T-helper 2 cell treated with Interferon-gamma antibody and Interleukin-4, amounts not matched to agents 100 ng/mL and 5 ng/mL, for 36 hours (primary cell): ENCODE data around the gene TGM5. TPM values are rescaled to one million over a fixed set of nuclear protein-coding genes. Genes with fewer than 3 reads are reported as not detected.
"Not testable (repeated sequence)": the region's sequence is repeated elsewhere in the genome, so short reads cannot be mapped to it uniquely, and the experiment has no call there.

Experiments used
- intact Hi-C: fragments of 100-400 bp; cut with micrococcal nuclease; formaldehyde crosslinking; loops from one replicate; pipeline ENCODE4 v1.15.1; 2023
- total RNA-seq: library from RNA; stranded (reverse); gene quantifications from 2 replicates; pipeline ENCODE4 v1.2.3, GENCODE V29; 2022

Gene TGM5
- total RNA-seq, 1 donor from 2014 or later = 0.09 TPM

DNA sequence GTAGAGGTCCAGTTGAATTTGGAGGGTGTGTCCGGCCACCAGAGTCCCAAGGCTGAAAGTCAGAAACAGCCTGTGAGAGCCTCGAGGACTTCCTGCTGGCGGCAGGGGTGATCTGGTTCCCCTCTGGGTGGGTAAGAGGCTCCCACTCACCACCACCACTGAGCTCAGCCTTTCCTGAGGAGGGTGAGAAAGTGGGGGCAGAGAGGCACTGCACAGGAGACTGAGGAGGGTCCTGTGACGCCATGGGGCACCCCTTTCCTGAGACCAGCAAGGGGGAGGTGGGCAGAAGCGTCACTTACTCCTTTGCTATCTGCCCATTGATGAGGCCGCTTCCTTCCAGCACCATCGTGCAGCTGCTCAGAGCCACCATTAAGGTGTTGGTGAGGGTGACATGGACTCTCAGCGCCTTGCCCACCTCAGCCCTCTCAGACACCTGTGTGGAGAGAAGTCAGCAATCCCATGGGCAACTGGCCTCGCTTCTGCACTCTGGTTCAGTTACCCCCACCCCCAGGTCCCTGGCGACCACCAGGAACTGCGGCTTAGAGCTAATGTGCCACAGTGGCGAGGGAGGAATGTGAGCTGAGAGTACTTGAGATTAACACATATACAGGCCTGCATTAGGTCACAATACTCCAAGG, 10.0 kb upstream of the TGM5 start:
- intact Hi-C loops = no loop called here

DNA sequence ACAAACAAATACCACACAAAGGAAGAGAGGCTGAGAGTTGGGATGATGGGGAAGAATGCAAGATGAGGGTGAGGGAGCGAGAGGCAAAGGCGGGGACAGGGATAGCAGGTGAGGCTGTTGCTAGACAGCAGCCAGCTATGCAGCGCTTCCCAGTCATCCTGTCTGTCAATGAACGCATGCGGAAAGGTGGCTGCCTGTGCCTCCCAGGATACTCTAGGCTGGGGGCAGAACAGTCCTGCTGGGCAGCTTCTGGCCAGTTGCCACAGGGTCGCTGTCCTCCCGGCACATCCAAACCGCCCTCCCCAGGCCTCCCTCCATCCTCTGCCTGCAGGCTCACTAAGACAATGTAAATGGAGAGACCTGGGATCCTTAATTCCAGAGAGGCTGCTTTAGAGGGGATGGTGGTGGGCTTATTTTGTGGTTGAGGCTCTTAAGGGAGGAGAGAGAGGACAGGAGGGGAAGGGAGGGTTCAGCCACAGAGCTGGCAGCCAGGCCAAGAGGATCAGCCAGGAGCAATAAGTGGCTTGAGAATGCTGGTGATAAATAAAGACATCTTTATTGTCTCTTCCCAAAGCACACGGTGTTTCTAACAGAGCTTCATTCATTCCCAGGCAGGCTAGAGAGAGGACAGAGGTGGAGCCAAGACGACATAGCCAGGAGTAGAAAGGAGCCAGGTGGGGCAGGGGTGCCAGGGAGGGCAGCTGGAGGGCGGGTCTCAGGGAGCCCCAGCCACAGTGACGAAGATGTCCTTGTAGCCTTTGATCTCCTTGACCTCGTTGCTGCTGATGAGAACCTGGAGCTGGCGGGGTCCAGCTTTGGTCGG, 9.2 kb upstream of the TGM5 start:
- intact Hi-C loops = no loop called here

DNA sequence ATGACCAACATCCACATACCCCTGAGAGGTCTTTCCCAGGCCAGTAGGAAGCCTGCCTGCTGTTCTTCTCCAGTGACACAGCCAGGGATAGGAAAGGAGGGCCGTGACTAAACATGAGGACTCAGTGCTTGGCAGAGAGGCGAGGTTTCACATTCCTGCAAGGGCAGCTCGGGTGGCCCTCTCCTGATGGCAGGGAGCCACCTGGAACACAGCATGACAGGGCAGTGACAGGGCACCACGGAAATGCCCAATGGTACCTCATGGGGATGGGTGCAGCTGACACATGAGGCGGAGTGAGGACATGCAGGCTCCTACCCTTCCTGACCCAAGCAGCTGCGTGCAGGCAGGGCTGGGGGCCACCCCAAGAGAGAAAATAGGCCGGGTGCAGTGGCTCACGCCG, 7.4 kb upstream of the TGM5 start:
- intact Hi-C loops = no loop called here

DNA sequence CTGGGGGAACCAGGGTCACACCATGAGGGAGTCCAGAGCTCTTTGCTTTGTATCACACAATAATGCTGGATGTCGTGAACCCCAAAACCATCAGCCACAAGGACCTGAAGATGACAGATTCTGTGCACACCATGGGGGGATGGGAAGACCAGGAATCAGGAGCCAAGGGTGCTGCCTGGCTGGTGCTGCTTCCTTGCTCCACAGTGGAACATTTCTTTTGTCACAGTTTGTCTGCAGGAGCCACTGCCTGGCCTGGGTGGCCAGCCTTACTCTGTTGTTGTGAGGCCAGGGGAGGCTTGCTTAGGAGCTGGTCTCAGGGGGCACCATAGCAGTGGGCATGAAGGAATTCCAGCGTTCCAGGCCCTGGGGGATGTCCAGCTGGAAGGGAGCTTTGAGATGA, 6.5 kb upstream of the TGM5 start:
- intact Hi-C loops = no loop called here

DNA sequence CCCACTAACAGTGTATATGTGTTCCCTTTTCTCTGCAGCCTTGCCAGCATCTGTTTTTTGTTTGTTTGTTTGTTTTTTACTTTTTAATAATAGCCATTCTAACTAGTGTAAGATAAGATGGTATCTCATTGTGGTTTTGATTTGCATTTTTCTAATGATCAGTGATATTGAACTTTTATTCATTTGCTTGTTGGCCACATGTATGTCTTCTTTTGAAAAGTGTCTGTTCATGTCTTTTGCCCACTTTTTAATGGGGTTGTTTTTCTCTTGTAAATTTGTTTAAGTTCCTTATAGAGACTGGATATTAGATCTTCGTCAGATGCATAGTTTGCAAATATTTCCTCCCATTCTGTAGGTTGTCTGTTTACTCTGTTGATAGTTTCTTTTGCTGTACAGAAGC, 5.2 kb upstream of the TGM5 start:
- intact Hi-C loops = not testable (repeated sequence)

DNA sequence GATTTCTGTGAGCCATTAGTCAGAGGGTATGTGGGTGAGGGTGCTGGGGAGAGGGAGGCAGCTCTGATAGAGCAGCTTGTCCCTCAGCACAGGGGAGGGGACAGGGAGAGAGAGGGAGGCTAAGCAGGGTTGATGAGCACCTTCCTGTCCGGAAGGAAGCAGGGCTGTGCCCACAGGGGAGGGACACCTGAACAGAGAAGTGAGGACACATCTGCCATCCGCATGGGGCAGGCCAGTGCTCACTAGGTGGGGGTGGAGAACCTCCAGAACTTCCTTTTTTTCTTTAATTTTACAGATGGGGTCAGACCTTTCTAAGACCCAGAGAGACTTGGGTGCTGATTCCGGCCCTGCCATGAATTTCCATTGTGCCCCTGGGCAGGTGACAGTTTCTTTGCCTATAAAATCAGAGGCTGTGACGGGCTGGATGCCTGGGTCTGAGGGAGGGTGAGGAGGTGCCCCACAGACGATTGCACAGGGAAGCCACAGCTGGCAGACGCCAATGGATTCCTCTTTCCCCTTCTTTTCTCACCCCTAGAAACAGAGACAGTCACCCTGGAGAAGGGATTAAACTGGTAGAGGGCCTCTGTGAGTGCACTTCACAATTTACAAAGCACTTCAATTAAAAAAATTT, 4.1 kb upstream of the TGM5 start:
- intact Hi-C loops = no loop called here

DNA sequence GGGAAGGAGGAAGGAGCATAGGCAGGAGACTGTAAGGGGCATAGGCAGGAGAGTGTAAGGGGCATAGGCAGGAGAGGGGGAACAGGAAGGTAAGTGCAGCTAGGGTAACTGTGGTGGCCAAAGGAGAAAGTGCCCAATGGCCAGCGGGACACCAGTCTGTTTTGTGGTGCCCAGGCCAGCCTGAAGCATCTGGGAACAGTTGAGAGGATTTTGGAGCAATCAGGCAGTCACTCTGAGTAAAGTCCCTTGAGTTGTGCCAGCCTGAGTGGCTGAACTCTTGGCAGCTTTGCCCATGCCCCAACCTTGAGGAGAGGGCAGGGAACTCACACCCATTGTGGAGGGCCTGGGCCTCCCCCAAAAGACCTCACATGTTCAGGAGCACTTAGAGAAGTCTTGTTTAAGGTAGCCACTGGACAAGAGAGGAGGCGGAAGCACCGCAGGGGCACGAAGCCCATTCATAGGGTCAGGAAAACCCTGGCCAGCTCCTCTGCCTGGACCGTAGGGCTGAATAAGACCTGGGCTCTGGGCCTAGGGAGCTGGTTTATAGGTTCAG, 3.5 kb upstream of the TGM5 start:
- intact Hi-C loops = no loop called here

DNA sequence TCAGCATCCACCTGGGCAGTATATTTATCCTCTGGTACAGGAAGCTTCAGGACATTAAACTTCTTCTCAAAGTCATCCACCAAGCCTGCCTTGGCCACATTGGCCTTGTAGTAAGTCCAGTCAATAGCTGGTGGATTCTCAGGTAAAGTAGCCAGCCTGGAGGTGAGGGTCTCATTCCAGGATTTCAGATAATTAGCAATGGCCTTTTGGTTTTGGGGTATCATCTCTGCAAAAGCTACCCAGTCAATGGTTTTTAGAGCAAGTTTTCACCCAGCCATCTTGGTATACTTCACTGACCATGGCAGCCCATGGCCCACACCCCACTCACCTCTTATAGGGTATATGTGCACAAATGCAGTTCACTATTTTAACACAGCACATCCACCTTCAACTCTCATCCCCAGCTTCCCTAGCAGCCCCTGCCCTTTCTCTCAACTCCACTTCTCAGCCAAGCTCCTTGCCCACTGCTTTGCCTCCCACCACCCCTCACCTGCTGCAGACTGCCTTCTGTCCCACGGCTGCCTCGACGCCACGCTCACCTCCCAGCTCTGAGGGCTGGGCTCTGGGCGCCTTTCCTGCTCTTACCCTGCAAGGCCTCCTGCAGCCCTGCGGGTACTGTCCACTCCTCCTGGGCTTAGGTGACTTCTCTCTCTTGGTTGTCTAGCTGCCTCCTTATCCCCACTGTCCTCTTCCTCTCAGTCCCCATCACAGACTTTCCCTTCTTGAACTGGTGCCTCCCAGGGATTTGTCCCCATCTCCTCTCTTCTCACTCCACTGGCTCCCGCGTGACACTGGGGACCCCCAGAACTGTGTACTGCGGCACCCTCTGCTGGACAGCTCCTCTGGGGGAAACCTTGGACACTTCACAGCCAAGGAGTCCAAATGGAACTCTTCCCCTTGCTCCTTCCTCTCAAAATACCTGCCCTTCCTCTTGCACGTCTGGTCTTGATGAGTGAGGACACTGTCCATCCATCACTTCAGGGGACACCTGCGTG, 1.7 kb upstream of the TGM5 start:
- intact Hi-C loops = no loop called here

DNA sequence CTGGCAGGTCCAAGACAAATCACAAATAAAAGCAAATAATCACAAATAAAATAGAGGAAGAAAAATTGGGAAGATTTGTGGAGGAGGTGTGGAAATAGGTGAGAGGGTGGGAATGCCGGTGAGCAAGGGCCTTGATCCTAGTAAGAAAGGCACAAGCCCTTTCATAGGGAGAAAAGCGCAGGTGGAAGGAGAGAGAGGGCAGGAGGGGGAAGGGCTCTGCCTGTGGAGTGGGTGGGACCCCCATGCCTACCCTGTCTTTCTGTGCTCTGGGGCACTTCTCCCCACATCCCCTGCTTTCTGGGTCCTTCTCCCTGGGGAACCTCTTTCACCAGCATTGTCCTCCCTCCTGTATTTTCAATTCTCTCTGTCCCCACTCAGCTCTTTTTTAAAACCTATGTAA, 711 bp upstream of the TGM5 start:
- intact Hi-C loops = no loop called here

DNA sequence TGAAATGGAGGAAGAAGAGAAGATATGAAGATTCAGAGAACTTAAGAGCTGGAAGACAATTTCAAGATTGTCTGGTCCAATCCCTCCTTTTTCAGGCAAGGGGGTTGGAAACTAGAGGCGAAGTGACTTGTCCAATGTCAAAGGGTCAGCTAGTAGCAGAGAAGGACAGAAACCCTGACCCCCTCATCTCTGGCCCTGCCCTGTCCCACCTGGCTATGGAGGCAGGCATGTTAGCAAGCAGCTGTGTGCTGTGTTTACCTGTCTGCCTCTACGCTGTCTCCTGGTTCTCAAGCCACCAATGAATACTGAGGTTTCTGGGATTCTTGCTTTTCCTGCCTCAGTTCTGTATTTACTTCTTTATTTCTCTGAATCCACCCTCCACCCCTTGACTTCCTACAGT, 342 bp downstream of the TGM5 start:
- intact Hi-C loops = no loop called here

DNA sequence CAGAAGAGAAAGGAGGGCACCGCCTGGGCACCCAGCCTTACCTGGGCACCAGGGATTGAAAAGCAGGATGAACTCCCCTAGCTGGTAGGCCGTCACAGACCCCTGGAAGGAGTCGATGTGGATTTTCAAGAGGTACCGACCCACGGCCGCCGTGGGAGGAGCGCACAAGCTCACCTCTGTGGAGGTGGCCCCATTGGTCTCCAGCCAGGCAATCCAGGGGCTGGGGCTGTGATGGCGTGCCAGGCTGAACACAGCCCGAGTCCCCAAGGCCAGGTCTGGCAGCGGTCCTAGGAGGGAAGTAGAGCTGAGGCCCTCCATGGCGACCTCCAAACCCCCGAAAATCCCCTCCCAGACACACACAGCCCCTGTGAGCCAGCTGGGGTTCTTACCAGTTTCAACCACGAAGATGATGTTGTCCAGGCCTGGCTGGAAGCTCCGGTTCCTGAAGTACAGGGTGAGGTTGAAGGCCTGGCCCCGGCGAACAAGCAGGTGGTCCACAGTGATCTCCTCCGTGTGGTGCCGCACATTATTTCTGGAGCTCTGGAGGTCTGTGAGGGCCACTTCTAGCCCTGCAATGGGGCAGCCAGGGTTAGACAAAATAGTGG, 6.6 kb downstream of the TGM5 start:
- intact Hi-C loops = no loop called here

DNA sequence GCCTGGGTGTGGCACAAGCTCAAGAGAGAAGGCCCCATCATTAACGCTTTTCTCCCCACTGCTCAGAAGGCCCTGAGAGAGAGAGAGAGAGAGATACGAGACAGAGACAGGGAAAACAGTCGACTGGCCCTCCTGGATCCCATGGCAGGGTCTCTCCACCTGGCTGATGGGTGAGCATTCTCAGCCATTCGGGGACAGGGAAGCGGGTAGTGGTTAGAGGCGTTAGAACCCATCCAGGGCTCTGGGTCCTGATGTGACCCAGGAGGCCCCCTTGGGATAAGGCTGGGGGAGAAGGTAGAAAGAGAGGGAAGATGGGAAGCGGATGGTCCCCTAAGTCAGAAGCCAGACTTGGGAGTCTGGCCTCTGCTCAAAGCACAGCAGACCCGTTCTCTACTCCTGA, 7.9 kb downstream of the TGM5 start:
- intact Hi-C loops = no loop called here

DNA sequence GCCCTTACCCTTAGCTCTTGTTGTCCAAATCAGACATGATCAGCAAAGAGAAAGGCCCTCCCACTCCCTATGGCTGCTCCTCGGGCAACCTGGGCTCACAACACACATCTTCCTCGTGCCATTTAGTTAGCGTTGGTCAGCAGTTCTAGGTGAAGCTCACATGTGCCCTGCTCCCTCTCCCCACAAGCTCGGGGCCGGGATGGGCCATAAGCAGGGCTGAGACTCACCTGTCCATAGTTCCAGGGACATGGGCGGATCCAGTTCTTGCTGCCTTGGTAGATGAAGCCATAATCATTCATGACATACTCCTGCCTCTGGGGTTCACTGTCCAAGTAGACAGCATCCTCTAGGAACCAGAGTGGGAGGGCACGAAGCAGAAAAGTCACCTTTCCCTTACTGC, 10.4 kb downstream of the TGM5 start:
- intact Hi-C loops = no loop called here

DNA sequence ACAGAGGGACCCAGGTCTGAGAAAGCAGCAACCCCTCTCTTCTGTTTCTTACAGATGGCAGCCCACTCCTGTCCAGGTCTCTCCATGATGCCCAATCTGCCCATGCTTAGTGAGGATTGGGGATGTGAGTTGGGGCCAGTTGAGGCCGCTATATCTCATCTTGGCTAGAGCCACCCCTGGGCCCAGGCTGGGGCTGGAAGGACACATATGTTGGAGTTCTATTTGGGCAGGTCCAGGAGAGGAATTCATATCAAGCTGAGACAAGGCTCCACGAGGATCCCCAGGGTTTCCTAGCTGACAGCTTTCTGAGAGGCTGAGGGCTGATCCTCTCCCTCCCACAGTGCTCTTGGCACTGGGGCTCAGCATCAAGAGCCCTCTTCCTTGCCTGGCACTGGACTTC, 11.4 kb downstream of the TGM5 start:
- intact Hi-C loops = no loop called here

DNA sequence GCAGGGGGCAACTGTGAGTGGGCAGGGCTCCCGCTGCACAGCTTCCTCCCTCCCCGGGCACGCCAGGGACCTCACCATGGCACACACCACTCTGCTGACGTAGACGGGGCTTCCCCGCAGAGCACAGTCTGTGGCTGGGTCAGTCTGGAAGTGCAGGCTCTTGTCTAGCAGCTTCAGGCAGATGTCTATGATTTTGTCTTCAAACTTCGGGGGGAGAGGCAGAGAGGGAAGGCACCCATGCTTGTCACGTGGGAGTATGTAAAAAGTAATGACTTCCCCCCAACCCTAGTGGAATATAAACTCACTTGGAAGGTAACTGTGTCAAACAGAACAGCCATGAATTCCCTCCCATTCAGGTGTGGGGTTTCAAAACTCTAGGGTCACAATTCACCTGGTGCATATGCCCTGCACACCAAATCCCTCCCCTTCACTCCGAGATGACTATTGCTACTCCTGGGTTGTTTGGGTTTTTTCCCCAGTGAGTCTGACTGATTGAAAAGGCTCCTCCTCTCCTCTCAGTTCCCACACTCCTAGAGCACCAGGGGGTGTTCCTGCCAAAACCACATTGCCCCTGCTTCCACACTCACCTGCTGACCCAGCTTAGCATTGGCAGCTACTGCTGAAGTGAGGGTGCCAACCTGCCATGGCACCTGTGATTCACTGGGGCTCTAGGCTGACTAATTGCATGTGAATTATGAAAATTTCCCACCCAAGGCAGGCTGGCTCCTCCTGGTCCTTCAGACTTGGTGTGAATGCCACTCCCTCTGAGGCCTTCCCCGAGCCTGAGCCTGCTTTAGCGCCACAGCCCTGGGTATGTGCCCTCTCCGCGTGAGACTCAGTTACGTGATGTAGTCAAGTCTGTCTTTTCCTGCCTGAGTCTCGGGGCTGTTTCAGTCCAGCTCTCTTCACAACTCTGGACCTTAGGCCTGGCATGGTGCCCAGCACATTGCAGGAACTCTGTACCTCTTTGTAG, 13.0 kb downstream of the TGM5 start:
- intact Hi-C loops = no loop called here

DNA sequence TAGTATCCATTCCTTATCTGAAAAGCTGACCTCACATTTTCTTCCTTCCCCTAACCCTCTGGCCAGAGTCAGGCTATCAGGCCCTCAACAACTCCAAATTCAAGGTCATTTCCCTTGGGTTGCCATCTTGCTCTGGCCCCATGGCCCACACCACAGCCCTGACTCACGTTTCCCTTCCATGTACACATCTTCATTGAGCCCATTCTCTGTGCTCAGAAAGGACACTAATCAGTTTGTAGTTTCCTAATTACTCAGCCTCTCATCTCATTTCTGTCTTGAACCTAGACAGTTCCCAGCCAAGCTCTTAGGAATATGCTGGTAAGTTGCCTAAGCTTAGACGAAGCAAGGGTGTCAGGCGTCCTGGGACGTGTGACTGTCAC, 14.9 kb downstream of the TGM5 start:
- intact Hi-C loops = loop anchor here (1.0 kb wide), 1 partner anchor 33 kb away; no protein-coding TSS in a partner anchor

DNA sequence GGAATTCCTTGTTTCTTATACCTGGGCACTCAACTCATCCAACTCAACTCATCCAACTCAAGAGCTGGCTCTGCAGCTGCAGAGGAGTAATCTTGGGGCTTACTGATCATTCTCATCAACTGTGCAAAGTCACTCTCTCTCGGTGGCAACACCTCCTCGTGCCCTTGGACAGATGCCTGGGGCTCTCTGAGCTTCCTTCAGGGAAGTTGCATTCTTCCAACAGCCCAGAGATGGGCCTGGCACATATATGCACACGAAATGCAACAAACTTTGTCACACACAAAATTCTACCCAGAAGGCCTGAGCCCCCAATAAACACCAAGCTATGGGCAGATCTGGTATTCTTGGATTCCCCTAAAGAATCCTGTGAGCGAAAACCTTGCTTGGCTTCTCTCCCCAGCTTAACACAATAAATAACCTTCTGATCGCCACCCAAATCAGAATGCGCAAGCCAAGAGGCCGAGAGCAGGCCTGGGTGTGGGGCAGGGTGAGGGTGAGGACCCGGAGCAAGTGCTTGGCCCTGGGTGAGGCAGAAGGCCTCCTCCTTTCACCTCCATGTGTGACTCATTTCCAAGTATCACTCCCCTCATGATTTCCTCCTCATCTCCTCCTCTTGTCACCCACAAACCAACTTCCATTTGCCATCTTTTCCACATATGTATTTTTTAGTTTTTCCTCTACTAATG, 15.4 kb downstream of the TGM5 start:
- intact Hi-C loops = loop anchor here (1.0 kb wide), 1 partner anchor 34 kb away; no protein-coding TSS in a partner anchor

DNA sequence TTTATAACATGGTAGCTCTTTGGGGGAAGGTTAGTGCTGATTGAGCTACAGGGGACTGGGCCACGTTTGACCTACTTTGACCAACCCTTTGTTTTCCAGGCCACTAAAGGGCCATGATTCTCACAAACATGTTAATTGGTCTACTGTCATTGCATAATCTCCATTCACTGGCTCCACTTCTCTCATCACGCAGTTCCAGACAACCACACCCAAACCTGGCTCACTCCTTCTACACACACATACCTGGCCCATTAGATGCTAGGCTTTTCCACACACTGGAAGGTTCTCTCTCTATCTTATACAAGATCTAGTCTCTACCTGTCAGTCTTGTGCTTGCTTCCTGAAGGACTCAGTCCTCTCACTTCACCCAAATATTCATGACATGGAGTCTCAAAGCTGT, 15.9 kb downstream of the TGM5 start:
- intact Hi-C loops = loop anchor here (1.0 kb wide), 1 partner anchor 35 kb away; no protein-coding TSS in a partner anchor

DNA sequence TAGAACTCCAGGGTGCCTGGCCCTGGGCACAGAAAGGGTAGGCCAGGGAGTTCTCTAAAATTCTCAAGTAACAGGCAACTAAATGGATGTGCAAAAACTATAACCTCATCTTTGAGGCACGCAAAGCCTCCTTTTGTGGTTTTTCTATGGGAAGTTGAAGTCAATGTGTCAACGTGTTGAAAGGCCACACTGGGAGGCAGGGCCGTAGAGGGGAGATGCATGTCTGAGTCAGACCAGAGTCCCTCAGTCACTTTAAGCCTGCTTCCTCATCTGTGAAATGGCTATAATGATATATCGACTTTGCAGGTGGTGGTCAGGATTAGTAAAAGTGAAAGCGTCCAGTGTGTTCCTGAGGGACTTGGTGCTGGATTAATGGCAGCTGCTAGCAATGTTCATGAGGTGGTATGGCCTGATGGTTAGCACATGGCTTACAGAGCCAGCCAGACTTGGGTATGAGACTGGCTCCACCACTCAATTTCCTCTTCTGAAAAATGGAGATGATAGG, 17.0 kb downstream of the TGM5 start:
- intact Hi-C loops = no loop called here
